ENCODE results near the gene AJAP1.

The AJAP1 gene

DNA sequence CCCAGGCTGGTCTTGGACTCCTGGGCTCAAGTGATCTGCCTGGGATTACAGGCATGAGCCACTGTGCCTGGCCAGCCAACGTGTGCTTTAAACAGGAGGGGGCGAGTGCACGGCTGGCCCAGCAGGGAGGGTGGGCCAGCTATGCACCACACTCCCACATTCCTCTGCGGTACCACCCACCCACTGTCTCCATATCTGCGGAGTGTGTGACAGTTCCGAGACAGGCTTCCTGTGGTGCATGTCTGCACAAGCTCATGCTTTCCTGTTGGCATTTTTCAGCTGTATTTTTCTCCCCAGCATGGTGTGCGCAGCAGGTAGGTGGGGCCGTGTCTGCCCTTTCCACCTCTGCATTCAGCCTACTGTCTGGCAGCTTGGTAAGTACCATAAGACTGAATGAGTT, 183.3 kb downstream of the AJAP1 start:
- H3K9ac ChIP-seq (ENCODE audit: low read length): no peak overlapping the region
- no peaks in the 10 kb centered on the region for H3K27me3 ChIP-seq (ENCODE audit: control insufficient read depth, insufficient read depth, low read length)
- no peaks in the 10 kb centered on the region for H3K36me3 ChIP-seq (ENCODE audit: control insufficient read depth, insufficient read depth, low read length)
- no peaks in the 10 kb centered on the region for H3K4me1 ChIP-seq (ENCODE audit: control insufficient read depth, insufficient read depth, low read length)
- H3K4me3 ChIP-seq (ENCODE audit: low read depth, low read length): no peak overlapping the region
- peaks cover 28% of the 10 kb centered on the region for H3K9me3 ChIP-seq (ENCODE audit: control insufficient read depth, insufficient read depth, low read depth, low read length)
- H3K27ac ChIP-seq (ENCODE audit: low read depth, low read length): no peak overlapping the region

DNA sequence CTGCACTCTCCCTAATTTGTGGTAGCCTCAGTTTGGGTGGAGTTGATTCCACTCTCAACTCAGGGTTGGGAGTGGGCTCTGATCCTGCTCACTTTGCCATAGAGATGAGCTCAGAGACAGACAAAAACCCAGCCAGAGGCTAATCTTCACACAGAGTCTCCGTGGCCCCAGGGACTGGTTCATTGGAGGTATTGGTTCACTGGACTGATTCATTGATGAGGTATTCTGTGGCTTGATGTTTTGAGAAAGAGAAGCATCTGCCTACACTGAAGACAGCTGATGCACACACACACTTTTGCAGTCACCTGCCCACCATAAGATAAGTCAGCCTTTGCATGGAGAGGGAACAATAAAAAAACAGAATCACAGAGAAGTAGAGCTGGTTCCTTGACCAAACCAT, 183.8 kb downstream of the AJAP1 start:
- no peak overlapping the region for H3K4me3 ChIP-seq (ENCODE audit: low read depth, low read length)
- H3K27ac ChIP-seq (ENCODE audit: low read depth, low read length): no peak overlapping the region
- H3K9ac ChIP-seq (ENCODE audit: low read length): no peak overlapping the region
- H3K27me3 ChIP-seq (ENCODE audit: control insufficient read depth, insufficient read depth, low read length): no peaks in the 10 kb centered on the region
- peaks cover 27% of the 10 kb centered on the region for H3K9me3 ChIP-seq (ENCODE audit: control insufficient read depth, insufficient read depth, low read depth, low read length)
- H3K36me3 ChIP-seq (ENCODE audit: control insufficient read depth, insufficient read depth, low read length): no peaks in the 10 kb centered on the region
- no peaks in the 10 kb centered on the region for H3K4me1 ChIP-seq (ENCODE audit: control insufficient read depth, insufficient read depth, low read length)
